Measurements from ENCODE around the gene SERP1. TPM values are rescaled to one million over a fixed set of nuclear protein-coding genes. Genes with fewer than 3 reads are reported as not detected.

Gene SERP1
- total RNA-seq, 2 experiments from 2014 or later, result 83.4 to 87.3 TPM

GRCh38 chr3:150538324-150539208 is 7.7 kb downstream of the SERP1 start:
- ATAC-seq (peak; percentile 38), DNase-seq (no peak)
- ChIA-PET POLR2A (interaction anchor here (0.8 to 1.5 kb wide), 2 partner anchors 8 to 64 kb away, joined by 4 to 7 read pairs; partner anchors contain the start of genes EIF2A, SELENOT and SERP1), CTCF (interaction anchor here (1.1 to 1.8 kb wide), 3 partner anchors 10 to 249 kb away, joined by 3 to 6 read pairs (median 4); no protein-coding TSS in a partner anchor)
- peaks cover 2% of the 10 kb centered on the region for H3K27me3 Mint-ChIP-seq (ENCODE audit: low read depth)
- H3K9me3 Mint-ChIP-seq (ENCODE audit: insufficient read depth), result no peaks in the 10 kb centered on the region
- H3K36me3 Mint-ChIP-seq (ENCODE audit: low read depth), result peaks cover 24% of the 10 kb centered on the region
- H3K4me3 Mint-ChIP-seq, result no peak overlapping the region
- peaks cover 19% of the 10 kb centered on the region for H3K4me1 Mint-ChIP-seq (ENCODE audit: low read depth)
- H3K27ac Mint-ChIP-seq, result no peak overlapping the region

GRCh38 chr3:150535204-150535603 is 11.1 kb downstream of the SERP1 start:
- CTCF ChIA-PET, result no interaction called here
- DNase-seq, result no peak
- no peak overlapping the region for H3K4me3 Mint-ChIP-seq
- H3K27me3 Mint-ChIP-seq (ENCODE audit: low read depth), result peaks cover 2% of the 10 kb centered on the region
- POLR2A ChIA-PET, result no interaction called here
- ATAC-seq, result no peak
- H3K36me3 Mint-ChIP-seq (ENCODE audit: low read depth), result no peaks in the 10 kb centered on the region
- no peak overlapping the region for H3K27ac Mint-ChIP-seq
- H3K9me3 Mint-ChIP-seq (ENCODE audit: insufficient read depth), result no peaks in the 10 kb centered on the region
- H3K4me1 Mint-ChIP-seq (ENCODE audit: low read depth), result peaks cover 5% of the 10 kb centered on the region

- Mint-ChIP-seq H3K27me3 (ENCODE audit: low read depth) (peaks cover 4% of the 10 kb centered on the region), H3K4me1 (ENCODE audit: low read depth) (peaks cover 5% of the 10 kb centered on the region), H3K9me3 (ENCODE audit: insufficient read depth) (no peaks in the 10 kb centered on the region), H3K27ac (no peak overlapping the region), H3K4me3 (no peak overlapping the region), H3K36me3 (ENCODE audit: low read depth) (no peaks in the 10 kb centered on the region)
- ChIA-PET POLR2A (no interaction called here), CTCF (interaction anchor here (1.2 kb wide), 1 partner anchor 333 kb away, joined by 3 read pairs; no protein-coding TSS in a partner anchor)
- no peak for ATAC-seq
- DNase-seq, result no peak
These were observed 14.5 kb downstream of the SERP1 start for GRCh38 chr3:150531775-150532174.

- Mint-ChIP-seq H3K4me1 (ENCODE audit: low read depth) (peaks cover 5% of the 10 kb centered on the region), H3K9me3 (ENCODE audit: insufficient read depth) (no peaks in the 10 kb centered on the region), H3K27ac (no peak overlapping the region), H3K36me3 (ENCODE audit: low read depth) (no peaks in the 10 kb centered on the region), H3K27me3 (ENCODE audit: low read depth) (peaks cover 4% of the 10 kb centered on the region), H3K4me3 (no peak overlapping the region)
- no peak for ATAC-seq
- DNase-seq, result no peak
- ChIA-PET POLR2A (no interaction called here), CTCF (interaction anchor here (0.8 to 2.5 kb wide), 8 partner anchors 9 to 336 kb away, joined by 3 to 11 read pairs (median 4); no protein-coding TSS in a partner anchor)
These were observed 17.9 kb downstream of the SERP1 start for GRCh38 chr3:150528354-150528797.

- H3K4me1 Mint-ChIP-seq (ENCODE audit: low read depth), result peaks cover 5% of the 10 kb centered on the region
- H3K36me3 Mint-ChIP-seq (ENCODE audit: low read depth), result no peaks in the 10 kb centered on the region
- no peak overlapping the region for H3K27ac Mint-ChIP-seq
- peaks cover 6% of the 10 kb centered on the region for H3K27me3 Mint-ChIP-seq (ENCODE audit: low read depth)
- ATAC-seq (no peak), DNase-seq (no peak)
- CTCF ChIA-PET, result interaction anchor here (0.6 to 2.5 kb wide), 11 partner anchors 10 to 337 kb away, joined by 3 to 11 read pairs (median 4); no protein-coding TSS in a partner anchor
- H3K9me3 Mint-ChIP-seq (ENCODE audit: insufficient read depth), result no peaks in the 10 kb centered on the region
- no peak overlapping the region for H3K4me3 Mint-ChIP-seq
- POLR2A ChIA-PET, result no interaction called here
These were observed 18.6 kb downstream of the SERP1 start for GRCh38 chr3:150527464-150528255.

- peaks cover 6% of the 10 kb centered on the region for H3K27me3 Mint-ChIP-seq (ENCODE audit: low read depth)
- no peaks in the 10 kb centered on the region for H3K4me1 Mint-ChIP-seq (ENCODE audit: low read depth)
- ATAC-seq, result no peak
- DNase-seq, result no peak
- no peaks in the 10 kb centered on the region for H3K36me3 Mint-ChIP-seq (ENCODE audit: low read depth)
- H3K27ac Mint-ChIP-seq, result no peak overlapping the region
- no peak overlapping the region for H3K4me3 Mint-ChIP-seq
- ChIA-PET POLR2A (no interaction called here), CTCF (interaction anchor here (0.7 to 0.9 kb wide), 2 partner anchors 10 to 21 kb away, joined by 3 read pairs; no protein-coding TSS in a partner anchor)
- H3K9me3 Mint-ChIP-seq (ENCODE audit: insufficient read depth), result no peaks in the 10 kb centered on the region
These were observed 22.8 kb downstream of the SERP1 start for GRCh38 chr3:150523538-150523937.

- peaks cover 1% of the 10 kb centered on the region for H3K36me3 Mint-ChIP-seq (ENCODE audit: low read depth)
- ChIA-PET POLR2A (no interaction called here), CTCF (no interaction called here)
- H3K27me3 Mint-ChIP-seq (ENCODE audit: low read depth), result peaks cover 9% of the 10 kb centered on the region
- DNase-seq (no peak), ATAC-seq (no peak)
- H3K27ac Mint-ChIP-seq, result no peak overlapping the region
- H3K4me3 Mint-ChIP-seq, result no peak overlapping the region
- no peaks in the 10 kb centered on the region for H3K4me1 Mint-ChIP-seq (ENCODE audit: low read depth)
- peaks cover 6% of the 10 kb centered on the region for H3K9me3 Mint-ChIP-seq (ENCODE audit: insufficient read depth)
These were observed 24.8 kb downstream of the SERP1 start for GRCh38 chr3:150521463-150521862.

- peaks cover 9% of the 10 kb centered on the region for H3K27me3 Mint-ChIP-seq (ENCODE audit: low read depth)
- peaks cover 1% of the 10 kb centered on the region for H3K36me3 Mint-ChIP-seq (ENCODE audit: low read depth)
- peaks cover 6% of the 10 kb centered on the region for H3K9me3 Mint-ChIP-seq (ENCODE audit: insufficient read depth)
- CTCF ChIA-PET, result no interaction called here
- H3K4me1 Mint-ChIP-seq (ENCODE audit: low read depth), result no peaks in the 10 kb centered on the region
- H3K27ac Mint-ChIP-seq, result no peak overlapping the region
- DNase-seq, result no peak
- POLR2A ChIA-PET, result no interaction called here
- no peak overlapping the region for H3K4me3 Mint-ChIP-seq
- ATAC-seq, result no peak
These were observed 25.9 kb downstream of the SERP1 start for GRCh38 chr3:150520408-150520807.

GRCh38 chr3:150519026-150519425 is 27.3 kb downstream of the SERP1 start:
- peaks cover 6% of the 10 kb centered on the region for H3K9me3 Mint-ChIP-seq (ENCODE audit: insufficient read depth)
- H3K27me3 Mint-ChIP-seq (ENCODE audit: low read depth), result peaks cover 9% of the 10 kb centered on the region
- H3K4me3 Mint-ChIP-seq, result no peak overlapping the region
- no peak for DNase-seq
- ChIA-PET POLR2A (no interaction called here), CTCF (no interaction called here)
- H3K27ac Mint-ChIP-seq, result no peak overlapping the region
- no peaks in the 10 kb centered on the region for H3K4me1 Mint-ChIP-seq (ENCODE audit: low read depth)
- ATAC-seq, result no peak
- peaks cover 1% of the 10 kb centered on the region for H3K36me3 Mint-ChIP-seq (ENCODE audit: low read depth)

GRCh38 chr3:150515210-150515609 is 31.1 kb downstream of the SERP1 start:
- peaks cover 14% of the 10 kb centered on the region for H3K27me3 Mint-ChIP-seq (ENCODE audit: low read depth)
- no peak overlapping the region for H3K27ac Mint-ChIP-seq
- CTCF ChIA-PET, result no interaction called here
- ATAC-seq (no peak), DNase-seq (no peak)
- POLR2A ChIA-PET, result no interaction called here
- peaks cover 1% of the 10 kb centered on the region for H3K36me3 Mint-ChIP-seq (ENCODE audit: low read depth)
- H3K4me1 Mint-ChIP-seq (ENCODE audit: low read depth), result no peaks in the 10 kb centered on the region
- no peak overlapping the region for H3K4me3 Mint-ChIP-seq
- peaks cover 6% of the 10 kb centered on the region for H3K9me3 Mint-ChIP-seq (ENCODE audit: insufficient read depth)

- Mint-ChIP-seq H3K27ac (no peak overlapping the region), H3K9me3 (ENCODE audit: insufficient read depth) (no peaks in the 10 kb centered on the region), H3K4me1 (ENCODE audit: low read depth) (no peaks in the 10 kb centered on the region), H3K36me3 (ENCODE audit: low read depth) (no peaks in the 10 kb centered on the region), H3K4me3 (no peak overlapping the region), H3K27me3 (ENCODE audit: low read depth) (peaks cover 34% of the 10 kb centered on the region)
- ChIA-PET CTCF (no interaction called here), POLR2A (no interaction called here)
- ATAC-seq (no peak), DNase-seq (no peak)
These were observed 35.0 kb downstream of the SERP1 start for GRCh38 chr3:150511122-150511821.

Measured in activated CD8-positive, alpha-beta T cell treated with anti-CD3 and anti-CD28 coated beads, Interleukin-2, amount 10 ng/mL, durations not matched to agents 7 days and 5 days (primary cell).